ENCODE results near the gene BLOC1S4. TPM values are rescaled to one million over a fixed set of nuclear protein-coding genes. Genes with fewer than 3 reads are reported as not detected.

BLOC1S4 gene
- total RNA-seq, 1 experiment from 2014 or later: 14.9 TPM

GRCh38 chr4:6732441-6733357 is 16.7 kb downstream of the BLOC1S4 start:
- H2BK12ac ChIP-seq (ENCODE audit: insufficient read length, low read depth, low read length): no peak overlapping the region
- H3T11ph ChIP-seq (ENCODE audit: low read length): no peak overlapping the region
- H3K56ac ChIP-seq (ENCODE audit: insufficient read length, low read depth, low read length): no peak overlapping the region
- no peak for TF ChIP-seq CTCF (conservative IDR thresholded peaks at IDR 0.05)
- no peak overlapping the region for H4K5ac ChIP-seq (ENCODE audit: insufficient read length, low read depth, low read length)
- H3K18ac ChIP-seq (ENCODE audit: insufficient read length, low read depth, low read length): no peak overlapping the region
- no peak overlapping the region for H4K91ac ChIP-seq (ENCODE audit: insufficient read length, low read depth, low read length)
- H4K8ac ChIP-seq (replicated peaks; ENCODE audit: insufficient read length, low read depth, low read length): no peak overlapping the region
- H3K36me3 Mint-ChIP-seq (ENCODE audit: insufficient read depth in 1 of 3, low read depth in 3 of 3): no peaks in the 10 kb centered on the region
- H3K79me2 ChIP-seq (ENCODE audit: insufficient read depth, low read length): no peaks in the 10 kb centered on the region
- H3K4me2 ChIP-seq (ENCODE audit: insufficient read depth, insufficient read length, low read length): no peak overlapping the region
- peak overlapping the region in 1 of 3 experiments; percentile 62; a peak in 1 of 7 replicates for H3K27ac Mint-ChIP-seq
- peaks cover 14 to 15% of the 10 kb centered on the region in 2 experiments for H3K4me1 Mint-ChIP-seq
- no peak for DNase-seq
- H2BK15ac ChIP-seq (ENCODE audit: low read depth, low read length): no peak overlapping the region
- no peaks in the 10 kb centered on the region for H4K20me1 ChIP-seq (ENCODE audit: control insufficient read depth, insufficient read depth, insufficient read length)
- no peak overlapping the region for H3K9ac ChIP-seq (ENCODE audit: extremely low read depth, insufficient read length, low read length)
- H3K9me3 ChIP-seq (ENCODE audit: control insufficient read depth, low read depth, low read length): no peaks in the 10 kb centered on the region
- no peak overlapping the region for H2BK5ac ChIP-seq (ENCODE audit: insufficient read length, low read length)
- no CpG with 5 or more reads among the region's 21 CpGs for WGBS (ENCODE audit: extremely low coverage, insufficient read length, low lambda C conversion rate)
- H3K4me1 ChIP-seq (ENCODE audit: insufficient read depth, low read length): 0 out of 2 replicates have a peak, but pooled peaks cover 3% of the 10 kb centered on the region
- H2BK120ac ChIP-seq (ENCODE audit: low read depth, low read length, poor library complexity, severe bottlenecking): no peak overlapping the region
- no peak overlapping the region for H2AFZ ChIP-seq (ENCODE audit: low read length)
- no peaks in the 10 kb centered on the region for H3K23me2 ChIP-seq (ENCODE audit: insufficient read length, low read depth, low read length, poor library complexity, severe bottlenecking)
- no peaks in the 10 kb centered on the region for H3K79me1 ChIP-seq (ENCODE audit: insufficient read depth, low read depth, low read length, poor library complexity, severe bottlenecking)
- no peak overlapping the region for H2BK20ac ChIP-seq (ENCODE audit: low read depth, low read length, poor library complexity, severe bottlenecking)
- H3K23ac ChIP-seq (ENCODE audit: insufficient read length, low read depth, low read length): no peak overlapping the region
- no peaks in the 10 kb centered on the region for H3K27me3 ChIP-seq (ENCODE audit: insufficient read depth, low read length)
- H3K27me3 Mint-ChIP-seq (ENCODE audit: low read depth): peaks cover 5% of the 10 kb centered on the region; the same call in 1 of the 2 replicates
- no peak overlapping the region for H2AK5ac ChIP-seq (ENCODE audit: insufficient read length, low read length)
- H3K14ac ChIP-seq (ENCODE audit: insufficient read depth, low read length): no peak overlapping the region; the same call in 1 of the 2 replicates
- no peak overlapping the region for H3K27ac ChIP-seq (ENCODE audit: insufficient read length, low read depth, low read length)
- H3K9me3 Mint-ChIP-seq: no peaks in the 10 kb centered on the region
- no peak overlapping the region for H3K4ac ChIP-seq (ENCODE audit: low read depth, low read length)
- no peak overlapping the region for H3K4me3 Mint-ChIP-seq
